Stimulated activated CD4-positive, alpha-beta T cell treated with anti-CD3 and anti-CD28 coated beads, Interleukin-15, amount 100 ng/mL, for 24 hours (primary cell): ENCODE measurements around the gene WNT11.

Source experiments
- DNase-seq: peaks from one replicate; pipeline ENCODE4 v3.0.0-alpha.2; 2020

The WNT11 gene

GRCh38 chr11:76170468-76170867 lies 35.8 kb downstream of the WNT11 start:
- no peak for DNase-seq

- DNase-seq, result no peak
These were observed 36.8 kb downstream of the WNT11 start for GRCh38 chr11:76169473-76169896.

GRCh38 chr11:76167590-76167989 lies 38.7 kb downstream of the WNT11 start:
- no peak for DNase-seq

GRCh38 chr11:76166314-76166713 lies 40.0 kb downstream of the WNT11 start:
- peak; percentile 37 for DNase-seq

GRCh38 chr11:76164861-76165751 lies 41.2 kb downstream of the WNT11 start:
- DNase-seq, result no peak

- DNase-seq, result no peak
These were observed 42.2 kb downstream of the WNT11 start for GRCh38 chr11:76164081-76164480.

GRCh38 chr11:76163289-76163880 lies 42.9 kb downstream of the WNT11 start:
- no peak for DNase-seq

- no peak for DNase-seq
These were observed 43.7 kb downstream of the WNT11 start for GRCh38 chr11:76162336-76163288.

GRCh38 chr11:76161261-76161961 lies 44.9 kb downstream of the WNT11 start:
- no peak for DNase-seq

GRCh38 chr11:76160856-76161255 lies 45.4 kb downstream of the WNT11 start:
- no peak for DNase-seq

GRCh38 chr11:76159983-76160661 lies 46.2 kb downstream of the WNT11 start:
- no peak for DNase-seq

- no peak for DNase-seq
These were observed 46.9 kb downstream of the WNT11 start for GRCh38 chr11:76159303-76159937.

- no peak for DNase-seq
These were observed 47.7 kb downstream of the WNT11 start for GRCh38 chr11:76158394-76159302.

- no peak for DNase-seq
These were observed 48.4 kb downstream of the WNT11 start for GRCh38 chr11:76157891-76158290.

- no peak for DNase-seq
These were observed 49.3 kb downstream of the WNT11 start for GRCh38 chr11:76156971-76157427.

GRCh38 chr11:76155500-76156227 lies 50.6 kb downstream of the WNT11 start:
- no peak for DNase-seq

GRCh38 chr11:76153571-76153923 lies 52.8 kb downstream of the WNT11 start:
- DNase-seq, result no peak

- no peak for DNase-seq
These were observed 53.3 kb downstream of the WNT11 start for GRCh38 chr11:76152741-76153570.
